ENCODE data around the gene TMEFF2.

GRCh38 chr2:192236136-192236535 lies 41.4 kb upstream of the TMEFF2 start:
- TF ChIP-seq CTCF (IDR thresholded peaks at IDR 0.05) (no peak), POLR2A (IDR thresholded peaks at IDR 0.05) (no peak)
